Nephron (organoid): ENCODE data around the gene ALDH7A1.
A peak's percentile ranks its signal among the peaks of the same experiment; 100 is the strongest.

Experiments used
- H3K27ac Mint-ChIP-seq, 3 experiments: 2 replicates each; pipeline ENCODE4 v1.8.0; 2020; ENCODE audit warnings: mixed read lengths in 3 of 3, mild to moderate bottlenecking in 2 of 3, moderate library complexity in 1 of 3
- H3K27me3 Mint-ChIP-seq: 2 replicates; pipeline ENCODE4 v1.8.0; 2021; ENCODE audit warnings: low read depth, mild to moderate bottlenecking, moderate library complexity, mixed read lengths
- H3K36me3 Mint-ChIP-seq: 2 replicates; pipeline ENCODE4 v1.8.0; 2020; ENCODE audit warnings: low read depth, mixed read lengths
- H3K4me1 Mint-ChIP-seq: 2 replicates; pipeline ENCODE4 v1.8.0; 2020; ENCODE audit warnings: mixed read lengths
- H3K4me3 Mint-ChIP-seq, 3 experiments: 2 replicates each; pipeline ENCODE4 v1.8.0; 2020; ENCODE audit warnings: mild to moderate bottlenecking in 3 of 3, mixed read lengths in 3 of 3, moderate library complexity in 2 of 3
- H3K9me3 Mint-ChIP-seq: 2 replicates; pipeline ENCODE4 v1.8.0; 2020; ENCODE audit warnings: mixed read lengths
- TF ChIP-seq, protein P1 (sequence below), 3 experiments: fragments of 200-600 bp; sonication (generic); IDR thresholded peaks; one replicate each; pipeline ENCODE4 v1.5.0; 2021; ENCODE audit warnings: antibody characterized with exemption in 3 of 3; ENCODE audit not compliant: unreplicated experiment in 3 of 3

Gene ALDH7A1

GRCh38 chr5:126527158-126527557, 67.9 kb downstream of the ALDH7A1 start:
- Mint-ChIP-seq H3K27ac (peak overlapping the region in 1 of 3 experiments; percentile 79), H3K4me1 (peaks cover 31% of the 10 kb centered on the region), H3K36me3 (no peaks in the 10 kb centered on the region), H3K27me3 (no peaks in the 10 kb centered on the region), H3K9me3 (peaks cover 13% of the 10 kb centered on the region), H3K4me3 (no peak overlapping the region)
- TF ChIP-seq, protein P1, sequence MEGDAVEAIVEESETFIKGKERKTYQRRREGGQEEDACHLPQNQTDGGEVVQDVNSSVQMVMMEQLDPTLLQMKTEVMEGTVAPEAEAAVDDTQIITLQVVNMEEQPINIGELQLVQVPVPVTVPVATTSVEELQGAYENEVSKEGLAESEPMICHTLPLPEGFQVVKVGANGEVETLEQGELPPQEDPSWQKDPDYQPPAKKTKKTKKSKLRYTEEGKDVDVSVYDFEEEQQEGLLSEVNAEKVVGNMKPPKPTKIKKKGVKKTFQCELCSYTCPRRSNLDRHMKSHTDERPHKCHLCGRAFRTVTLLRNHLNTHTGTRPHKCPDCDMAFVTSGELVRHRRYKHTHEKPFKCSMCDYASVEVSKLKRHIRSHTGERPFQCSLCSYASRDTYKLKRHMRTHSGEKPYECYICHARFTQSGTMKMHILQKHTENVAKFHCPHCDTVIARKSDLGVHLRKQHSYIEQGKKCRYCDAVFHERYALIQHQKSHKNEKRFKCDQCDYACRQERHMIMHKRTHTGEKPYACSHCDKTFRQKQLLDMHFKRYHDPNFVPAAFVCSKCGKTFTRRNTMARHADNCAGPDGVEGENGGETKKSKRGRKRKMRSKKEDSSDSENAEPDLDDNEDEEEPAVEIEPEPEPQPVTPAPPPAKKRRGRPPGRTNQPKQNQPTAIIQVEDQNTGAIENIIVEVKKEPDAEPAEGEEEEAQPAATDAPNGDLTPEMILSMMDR (IDR thresholded peaks at IDR 0.05; ENCODE audit: unreplicated experiment in 3 of 3) = no peak

- TF ChIP-seq, protein P1 (IDR thresholded peaks at IDR 0.05; ENCODE audit: unreplicated experiment in 3 of 3) = no peak
- no peak overlapping the region for H3K4me3 Mint-ChIP-seq
These were observed 68.5 kb downstream of the ALDH7A1 start for GRCh38 chr5:126526493-126526892.

DNA sequence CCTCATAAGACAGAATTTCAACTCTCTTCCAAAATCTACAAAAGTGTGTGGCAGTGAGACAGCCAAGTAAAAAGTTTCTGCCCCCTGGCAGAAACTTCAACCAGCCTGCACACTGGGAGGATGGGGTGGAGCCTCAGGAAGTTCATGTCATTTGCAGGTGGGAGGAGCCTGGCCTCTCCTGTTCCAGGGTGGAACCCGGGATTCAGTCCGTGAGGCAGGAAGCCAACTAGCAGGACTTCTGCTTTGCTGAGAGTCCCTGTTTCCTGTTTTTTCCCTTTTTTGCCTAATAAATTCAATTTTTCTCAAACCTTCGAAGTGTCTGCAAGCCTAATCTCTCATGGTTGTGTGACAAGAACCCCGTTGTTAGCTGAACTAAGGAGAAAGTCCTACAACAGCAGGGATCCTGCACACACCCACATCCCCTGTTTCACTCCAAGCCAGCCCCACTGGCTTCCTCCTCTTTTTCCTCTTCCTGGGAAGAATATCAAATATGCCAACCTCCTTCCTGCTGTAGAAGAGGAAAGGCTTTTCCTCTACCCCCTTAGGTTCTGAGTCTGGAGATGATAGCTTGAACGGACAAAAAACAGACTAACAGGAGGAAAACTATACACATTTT, 69.3 kb downstream of the ALDH7A1 start:
- peaks cover 13% of the 10 kb centered on the region for H3K9me3 Mint-ChIP-seq
- H3K4me3 Mint-ChIP-seq = no peak overlapping the region
- H3K27me3 Mint-ChIP-seq = no peaks in the 10 kb centered on the region
- peak overlapping the region; percentile 64 to 89 (median 79) for H3K27ac Mint-ChIP-seq
- TF ChIP-seq, protein P1 (IDR thresholded peaks at IDR 0.05; ENCODE audit: unreplicated experiment in 3 of 3) = no peak
- peaks cover 21% of the 10 kb centered on the region for H3K4me1 Mint-ChIP-seq
- no peaks in the 10 kb centered on the region for H3K36me3 Mint-ChIP-seq

More at GRCh38 chr5:126526493-126526892, 68.5 kb downstream of the ALDH7A1 start:
- Mint-ChIP-seq H3K9me3 (peaks cover 13% of the 10 kb centered on the region), H3K27me3 (no peaks in the 10 kb centered on the region), H3K27ac (peak overlapping the region in 2 of 3 experiments; percentile 79 to 89), H3K4me1 (peaks cover 24% of the 10 kb centered on the region), H3K36me3 (no peaks in the 10 kb centered on the region)

GRCh38 chr5:126523818-126524510, 71.1 kb downstream of the ALDH7A1 start:
- H3K27ac Mint-ChIP-seq = peak overlapping the region; percentile 47 to 74 (median 65)
- H3K4me3 Mint-ChIP-seq = no peak overlapping the region
- H3K36me3 Mint-ChIP-seq = no peaks in the 10 kb centered on the region
- no peaks in the 10 kb centered on the region for H3K27me3 Mint-ChIP-seq
- TF ChIP-seq, protein P1 (IDR thresholded peaks at IDR 0.05; ENCODE audit: unreplicated experiment in 3 of 3) = no peak
- peaks cover 34% of the 10 kb centered on the region for H3K4me1 Mint-ChIP-seq
- H3K9me3 Mint-ChIP-seq = peaks cover 13% of the 10 kb centered on the region

GRCh38 chr5:126521130-126521529, 73.9 kb downstream of the ALDH7A1 start:
- Mint-ChIP-seq H3K9me3 (no peaks in the 10 kb centered on the region), H3K4me3 (no peak overlapping the region), H3K27me3 (peaks cover 3% of the 10 kb centered on the region), H3K4me1 (peaks cover 38% of the 10 kb centered on the region), H3K36me3 (no peaks in the 10 kb centered on the region), H3K27ac (peak overlapping the region; percentile 96 to 97 (median 97))
- TF ChIP-seq, protein P1 (IDR thresholded peaks at IDR 0.05; ENCODE audit: unreplicated experiment in 3 of 3) = no peak
